HCT116 (cell line): ENCODE results near the gene GPR45. TPM values are rescaled to one million over a fixed set of nuclear protein-coding genes. Genes with fewer than 3 reads are reported as not detected.
A peak's percentile ranks its signal among the peaks of the same experiment; 100 is the strongest.

Experiments
- ATAC-seq: fragments of 200-7000 bp; cut with Tn5 transposase; 2 replicates; pipeline ENCODE4 v1.9.1; 2020; ENCODE audit warnings: mild to moderate bottlenecking, moderate library complexity
- BruUV-seq: library from RNA; stranded (reverse); fragments of 400-500 nt; replicated peaks from 2 replicates; lab custom pipeline; 2021; lab: Mats Ljungman, UMichigan
- CTCF ChIA-PET: fragments of 300-600 bp; sonication (Branson Sonifier 250); formaldehyde crosslinking; loops from one replicate; lab custom pipeline; 2021; ENCODE audit warnings: antibody characterized with exemption; lab: Charles Lee
- POLR2A ChIA-PET: fragments of 300-600, 350-600 bp; sonication (Branson Sonifier 250); formaldehyde crosslinking; loops from one replicate; lab custom pipeline; 2021; ENCODE audit warnings: antibody characterized with exemption; lab: Charles Lee
- RAD21 ChIA-PET, 2 experiments: fragments of 300-600 bp; sonication (Branson Sonifier 250); formaldehyde crosslinking; loops; one replicate each; lab custom pipeline; 2023; ENCODE audit warnings: low total read pairs in 2 of 2; ENCODE audit not compliant: uncharacterized antibody in 2 of 2, unreplicated experiment in 2 of 2, low non-redundant PET in 1 of 2; lab: Charles Lee
- DNase-seq: peaks from one replicate; pipeline ENCODE4 v3.0.0-alpha.2; 2010; ENCODE audit warnings: low read depth, low spot score
- H2AFZ ChIP-seq: fragments of 200-600 bp; shearing (Covaris generic), sonication (generic); 2 replicates; pipeline ENCODE4 v1.6.1; 2017; ENCODE audit warnings: low read depth, mixed run types, mixed read lengths, antibody characterized with exemption, low read length; ENCODE audit not compliant: poor library complexity, severe bottlenecking
- H3K27ac ChIP-seq: 2 replicates; pipeline ENCODE4 v1.5.1; 2012; ENCODE audit warnings: low read depth, low read length
- H3K27me3 ChIP-seq: fragments of 200-600 bp; sonication (generic); 2 replicates; pipeline ENCODE4 v1.6.1; 2016; ENCODE audit warnings: mixed run types, low read length, mixed read lengths; ENCODE audit not compliant: insufficient read depth
- H3K36me3 ChIP-seq, 2 experiments: fragments of 200-500 bp in 1 of 2; fragments of 200-600 bp in 1 of 2; sonication (Bioruptor generic) in 1 of 2; sonication (generic) in 1 of 2; 2 replicates each; pipeline versions ENCODE4 v1.5.1 to v1.6.1; 2014 to 2016; ENCODE audit warnings: low read length in 2 of 2, inconsistent platforms in 1 of 2, mixed read lengths in 1 of 2, mixed run types in 1 of 2; ENCODE audit not compliant: insufficient read depth in 2 of 2, control insufficient read depth in 1 of 2
- H3K4me1 ChIP-seq, 2 experiments: fragments of 200-600 bp in 1 of 2; sonication (generic) in 1 of 2; 2 replicates each; pipeline versions ENCODE4 v1.5.1 to v1.6.1; 2012 to 2017; ENCODE audit warnings: low read length in 2 of 2, inconsistent platforms in 1 of 2, mild to moderate bottlenecking in 1 of 2, mixed read lengths in 1 of 2, mixed run types in 1 of 2, moderate library complexity in 1 of 2; ENCODE audit not compliant: insufficient read depth in 2 of 2, control insufficient read depth in 1 of 2
- H3K4me2 ChIP-seq: fragments of 200-600 bp; sonication (generic); 2 replicates; pipeline ENCODE4 v1.6.1; 2017; ENCODE audit warnings: mixed run types, low read length, mixed read lengths
- H3K4me3 ChIP-seq, 2 experiments: fragments of 200-600 bp in 1 of 2; sonication (generic) in 1 of 2; replicated peaks in 1 of 2; 2 replicates each; pipeline ENCODE4 v1.5.1; 2011 to 2016; ENCODE audit warnings: low read length in 2 of 2, control low read depth in 1 of 2, low read depth in 1 of 2, mild to moderate bottlenecking in 1 of 2, mixed read lengths in 1 of 2, mixed run types in 1 of 2
- H3K79me2 ChIP-seq: fragments of 200-600 bp; sonication (generic); 2 replicates; pipeline ENCODE4 v1.6.1; 2017; ENCODE audit warnings: mild to moderate bottlenecking, mixed run types, low read length, moderate library complexity, mixed read lengths; ENCODE audit not compliant: insufficient read depth
- H3K9ac ChIP-seq: fragments of 200-600 bp; sonication (generic); 2 replicates; pipeline ENCODE4 v1.6.1; 2016; ENCODE audit warnings: low read length, mixed read lengths
- H3K9me2 ChIP-seq: fragments of 200-600 bp; sonication (generic), shearing (Covaris generic); 2 replicates; pipeline ENCODE4 v1.6.1; 2017; ENCODE audit warnings: mixed run types, mild to moderate bottlenecking, moderate library complexity; ENCODE audit not compliant: insufficient read depth
- H3K9me3 ChIP-seq, 2 experiments: fragments of 200-500 bp in 1 of 2; fragments of 200-600 bp in 1 of 2; sonication (Bioruptor generic) in 1 of 2; sonication (generic) in 1 of 2; 2 replicates each; pipeline ENCODE4 v1.6.1; 2014 to 2017; ENCODE audit warnings: low read length in 2 of 2, mixed read lengths in 2 of 2, inconsistent platforms in 1 of 2, low read depth in 1 of 2, mild to moderate bottlenecking in 1 of 2, mixed run types in 1 of 2, moderate library complexity in 1 of 2; ENCODE audit not compliant: control insufficient read depth in 1 of 2, insufficient read depth in 1 of 2
- H4K20me1 ChIP-seq: fragments of 200-600 bp; sonication (generic), shearing (Covaris generic); 2 replicates; pipeline ENCODE4 v1.6.1; 2017; ENCODE audit warnings: mixed run types, mild to moderate bottlenecking, moderate library complexity; ENCODE audit not compliant: insufficient read depth
- ATF3 ChIP-seq: IDR thresholded peaks from 2 replicates; pipeline ENCODE4 v1.6.1; 2012
- CTCF ChIP-seq, 3 experiments: fragments of 200-600 bp in 1 of 3; sonication (generic) in 1 of 3; IDR thresholded peaks in 2 of 3; conservative IDR thresholded peaks in 1 of 3; 2 replicates each; pipeline ENCODE4 v1.5.1; 2012 to 2017; ENCODE audit warnings: low read depth in 2 of 3, low read length in 2 of 3, antibody characterized with exemption in 1 of 3, borderline replicate concordance in 1 of 3, control low read depth in 1 of 3, mild to moderate bottlenecking in 1 of 3, mixed read lengths in 1 of 3, mixed run types in 1 of 3, moderate library complexity in 1 of 3; ENCODE audit not compliant: insufficient read depth in 1 of 3
- ELF1 ChIP-seq: IDR thresholded peaks from 2 replicates; pipeline ENCODE4 v1.6.1; 2012; ENCODE audit warnings: low read depth, borderline replicate concordance
- EZH2 ChIP-seq: fragments of 200-600 bp; sonication (generic); IDR thresholded peaks from 2 replicates; pipeline ENCODE4 v1.6.1; 2017; ENCODE audit warnings: antibody characterized with exemption, mixed run types
- EZH2phosphoT487 ChIP-seq: fragments of 200-600 bp; IDR thresholded peaks from 2 replicates; pipeline ENCODE4 v1.6.1; 2018; ENCODE audit warnings: antibody characterized with exemption, borderline replicate concordance
- FOSL1 ChIP-seq: IDR thresholded peaks from 2 replicates; pipeline ENCODE4 v1.6.1; 2012; ENCODE audit warnings: low read depth
- JUND ChIP-seq: IDR thresholded peaks from 2 replicates; pipeline ENCODE4 v1.6.1; 2012
- MAX ChIP-seq: IDR thresholded peaks from 2 replicates; pipeline ENCODE4 v1.6.1; 2012
- REST ChIP-seq: IDR thresholded peaks from 2 replicates; pipeline ENCODE4 v1.6.1; 2012; ENCODE audit warnings: low read depth
- SIN3A ChIP-seq: IDR thresholded peaks from 2 replicates; pipeline ENCODE4 v1.6.1; 2012; ENCODE audit warnings: low read depth
- SP1 ChIP-seq: IDR thresholded peaks from 2 replicates; pipeline ENCODE4 v1.6.1; 2012; ENCODE audit warnings: low read depth
- YY1 ChIP-seq: IDR thresholded peaks from 2 replicates; pipeline ENCODE4 v1.6.1; 2011; ENCODE audit warnings: low read length, low read depth, moderate library complexity, mild to moderate bottlenecking; ENCODE audit not compliant: insufficient replicate concordance; ENCODE audit errors: extremely low read depth
- ZBTB33 ChIP-seq: IDR thresholded peaks from 2 replicates; pipeline ENCODE4 v1.6.1; 2011; ENCODE audit warnings: mild to moderate bottlenecking, low read length, moderate library complexity; ENCODE audit not compliant: insufficient replicate concordance; ENCODE audit errors: extremely low read depth
- ZFX ChIP-seq: fragments of 450-650 bp; IDR thresholded peaks from 2 replicates; pipeline ENCODE4 v1.6.1; 2017
- ZNF274 ChIP-seq: fragments of 200-500 bp; sonication (Bioruptor generic); IDR thresholded peaks from 2 replicates; pipeline ENCODE4 v1.6.1; 2014; ENCODE audit warnings: mild to moderate bottlenecking, low read depth, low read length, inconsistent platforms
- intact Hi-C: fragments of 100-400 bp; cut with micrococcal nuclease; formaldehyde crosslinking; loops from 2 replicates; pipeline ENCODE4 v1.10.0; 2022
- total RNA-seq: library from RNA; stranded (reverse); gene quantifications from one replicate; pipeline ENCODE4 v1.2.1, GENCODE V29; 2021; ENCODE audit not compliant: unreplicated experiment

Gene GPR45
- total RNA-seq, 1 experiment from 2014 or later, result 0.30 TPM

GRCh38 chr2:105238664-105239240 is 2.8 kb upstream of the GPR45 start:
- no peak overlapping the region for H3K27ac ChIP-seq
- H3K4me3 ChIP-seq, result peak overlapping the region; percentile 11 to 39
- RAD21 ChIA-PET, result interaction anchor here (0.6 to 0.7 kb wide), 3 partner anchors 124 to 402 kb away, joined by 3 to 8 read pairs (median 5); no protein-coding TSS in a partner anchor
- H3K4me1 ChIP-seq, result peaks cover 16 to 31% of the 10 kb centered on the region in 2 experiments
- no peak for ATAC-seq
- H2AFZ ChIP-seq, result peak overlapping the region; percentile 52
- CTCF ChIA-PET, result interaction anchor here (0.6 to 6.4 kb wide), 9 partner anchors 10 to 314 kb away, joined by 3 to 107 read pairs (median 4); no protein-coding TSS in a partner anchor
- H4K20me1 ChIP-seq, result no peaks in the 10 kb centered on the region
- no peaks in the 10 kb centered on the region for H3K9me3 ChIP-seq
- intact Hi-C loops, result loop anchor here (5.0 kb wide), 1 partner anchor 201 kb away; the partner anchor contains the start of gene MRPS9
- H3K9ac ChIP-seq, result peak overlapping the region; percentile 16
- no peaks in the 10 kb centered on the region for H3K27me3 ChIP-seq
- H3K79me2 ChIP-seq, result no peaks in the 10 kb centered on the region
- BruUV-seq, result TSS peak; percentile 64
- DNase-seq, result no peak
- no peaks in the 10 kb centered on the region for H3K36me3 ChIP-seq
- TF ChIP-seq ZBTB33, result no peak
- no peak for TF ChIP-seq REST
- TF ChIP-seq EZH2, result no peak
- TF ChIP-seq ATF3, result no peak
- TF ChIP-seq ELF1, result no peak
- no peak for TF ChIP-seq JUND
- TF ChIP-seq FOSL1, result no peak
- TF ChIP-seq YY1, result no peak
- TF ChIP-seq ZFX, result no peak
- TF ChIP-seq MAX, result no peak
- TF ChIP-seq SP1, result no peak; the same call in 1 of the 2 replicates
- TF ChIP-seq ZNF274, result no peak
- no peak for TF ChIP-seq CTCF (IDR thresholded peaks at IDR 0.05 in 2 of 3, conservative IDR thresholded peaks at IDR 0.05 in 1 of 3; ENCODE audit: borderline replicate concordance in 1 of 3, insufficient read depth in 1 of 3, low read depth in 2 of 3, low read length in 2 of 3)
- TF ChIP-seq SIN3A, result no peak
- TF ChIP-seq EZH2phosphoT487, result no peak
- no peaks in the 10 kb centered on the region for H3K9me2 ChIP-seq
- POLR2A ChIA-PET, result interaction anchor here (0.7 kb wide), 2 partner anchors 18 to 83 kb away, joined by 4 read pairs; no protein-coding TSS in a partner anchor
- peak overlapping the region; percentile 61 for H3K4me2 ChIP-seq
